Fibroblast of skin of back (primary cell): ENCODE data around the gene HERC3.

Source experiments
- DNase-seq: peaks from one replicate; pipeline ENCODE4 v3.0.0-alpha.2; 2013

HERC3 gene

DNA sequence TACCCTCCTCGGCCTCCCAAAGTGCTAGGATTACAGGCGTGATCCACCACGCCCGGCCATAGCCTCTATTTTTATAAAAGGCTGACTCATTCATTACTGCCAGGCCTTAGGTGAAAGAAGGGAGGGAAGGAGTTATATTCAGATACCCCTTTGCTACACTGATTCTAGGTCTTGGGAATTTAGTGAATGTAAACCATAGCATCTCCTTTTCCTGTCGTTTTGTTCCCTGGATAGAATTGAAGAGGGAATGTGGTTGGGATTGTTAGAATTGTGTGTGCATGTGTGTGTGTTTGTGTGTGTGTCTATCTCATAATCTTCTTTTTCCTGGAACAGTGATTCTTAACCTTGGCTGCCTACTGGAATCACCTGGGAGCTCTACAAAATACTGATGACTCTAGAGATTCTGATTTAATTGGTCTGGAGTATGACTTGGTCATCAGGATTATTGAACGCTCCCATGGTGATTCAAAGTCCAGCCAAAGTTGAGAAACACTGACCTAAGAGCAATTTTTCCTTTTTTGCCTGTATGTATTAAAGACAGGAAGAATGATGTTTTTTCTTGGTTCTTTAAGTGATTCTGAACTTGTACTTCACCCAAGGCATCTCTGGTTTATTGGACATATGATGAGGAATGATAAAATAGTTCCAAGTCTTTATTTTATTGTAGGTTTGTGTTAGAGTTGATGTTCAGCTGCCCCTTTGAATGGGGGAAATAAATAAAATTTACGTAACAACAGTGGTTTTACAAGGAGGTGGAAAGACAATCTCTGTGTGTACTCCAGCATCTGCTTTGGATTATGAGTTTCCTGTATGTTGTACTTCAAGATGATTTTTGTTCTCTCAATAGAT is 68.4 kb downstream of the HERC3 start:
- DNase-seq, result peak; percentile 51

DNA sequence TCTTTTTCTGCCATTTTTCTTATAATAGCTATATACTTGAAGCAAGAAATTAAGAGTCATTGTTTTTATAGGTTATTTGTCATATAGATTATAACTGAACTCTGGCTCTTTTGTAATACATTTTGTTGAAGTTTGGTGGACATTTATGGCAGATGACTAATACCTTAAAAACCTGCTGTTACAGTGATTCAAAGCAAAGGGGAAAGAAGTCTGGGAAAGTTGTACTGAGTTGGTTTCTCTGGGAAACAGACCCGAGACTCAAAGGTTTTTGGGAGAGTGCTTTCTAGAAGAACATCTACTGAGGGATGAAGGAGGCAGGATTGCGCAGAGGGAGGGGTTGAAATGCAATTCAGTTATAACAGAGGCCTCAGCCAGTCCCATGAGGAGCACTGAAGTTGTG is 69.5 kb downstream of the HERC3 start:
- DNase-seq, result peak; percentile 91

DNA sequence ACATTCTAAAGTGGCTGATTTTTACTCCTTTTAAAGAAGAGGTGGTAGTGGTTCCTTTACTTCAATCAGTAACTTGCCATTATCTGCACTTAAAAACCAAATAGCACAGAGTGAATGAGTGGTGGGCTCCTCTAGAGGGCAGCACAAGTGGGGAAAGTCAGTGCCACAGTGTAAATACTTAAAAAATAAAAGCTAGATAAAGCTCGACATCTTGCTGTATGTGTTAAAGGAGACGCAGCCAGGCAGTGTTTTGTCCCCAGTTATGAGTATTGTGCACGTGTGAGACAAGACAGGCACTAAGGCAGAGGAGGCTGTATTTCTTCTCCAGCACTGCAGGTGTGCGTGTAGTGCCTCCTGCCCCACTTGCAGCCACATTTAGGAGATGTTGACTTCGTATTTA is 80.7 kb downstream of the HERC3 start:
- peak; percentile 39 for DNase-seq

DNA sequence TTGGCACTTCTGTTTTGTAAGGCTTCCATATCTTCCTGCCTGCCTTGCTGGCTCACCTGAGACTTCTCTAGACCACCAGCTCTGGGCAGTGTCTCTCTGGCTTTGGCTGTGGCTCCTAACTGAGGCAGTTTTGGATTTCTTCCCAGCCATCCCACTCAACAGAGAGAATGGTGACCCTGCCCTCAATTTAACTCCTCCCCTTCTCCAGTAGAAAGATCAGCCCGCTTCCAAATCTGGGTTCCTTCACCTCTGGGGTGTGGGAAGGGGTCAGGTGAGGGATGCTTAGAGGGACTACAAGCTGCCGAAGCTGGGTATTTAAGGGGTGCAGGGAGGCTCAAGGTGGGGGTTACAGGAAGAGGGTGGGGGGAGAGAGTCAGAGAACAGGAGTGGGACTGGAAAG is 81.6 kb downstream of the HERC3 start:
- no peak for DNase-seq

DNA sequence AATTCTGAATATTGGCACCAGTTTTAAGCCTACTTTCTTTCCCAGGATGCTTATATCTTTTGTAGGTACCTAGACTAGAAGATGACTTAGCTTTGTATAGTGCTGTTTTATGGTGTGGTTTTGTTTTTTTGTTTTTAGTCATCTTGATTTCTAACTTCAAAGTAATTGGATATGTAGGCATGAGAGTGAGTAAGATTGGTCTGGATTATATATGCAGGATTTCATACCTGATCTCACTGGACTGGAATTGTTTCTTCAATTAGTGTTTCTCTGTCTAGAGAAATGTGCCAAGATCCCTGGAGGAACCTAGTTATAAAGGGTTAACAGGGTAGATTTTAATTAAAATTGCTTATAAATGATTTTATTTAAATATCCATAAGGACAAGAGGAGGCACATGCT is 82.3 kb downstream of the HERC3 start:
- peak; percentile 34 for DNase-seq

DNA sequence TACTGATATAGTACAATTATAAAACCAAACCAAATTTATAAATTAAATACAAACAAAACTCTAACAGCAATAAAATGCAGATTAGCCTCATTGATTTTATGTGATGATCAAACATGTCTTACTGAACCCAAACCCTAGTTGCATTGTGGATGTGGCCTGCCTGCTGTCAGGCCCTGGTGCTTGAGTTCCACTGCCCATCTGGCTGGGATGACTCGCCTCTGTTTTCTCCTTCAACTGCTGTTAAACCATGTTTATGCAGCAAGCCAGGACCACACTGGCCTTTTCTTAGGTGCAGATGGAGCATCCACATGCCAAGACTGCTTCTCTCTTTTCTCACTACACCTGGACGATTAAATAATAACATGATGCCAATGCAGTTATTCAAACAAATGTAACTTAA is 82.7 kb downstream of the HERC3 start:
- DNase-seq, result peak; percentile 25

DNA sequence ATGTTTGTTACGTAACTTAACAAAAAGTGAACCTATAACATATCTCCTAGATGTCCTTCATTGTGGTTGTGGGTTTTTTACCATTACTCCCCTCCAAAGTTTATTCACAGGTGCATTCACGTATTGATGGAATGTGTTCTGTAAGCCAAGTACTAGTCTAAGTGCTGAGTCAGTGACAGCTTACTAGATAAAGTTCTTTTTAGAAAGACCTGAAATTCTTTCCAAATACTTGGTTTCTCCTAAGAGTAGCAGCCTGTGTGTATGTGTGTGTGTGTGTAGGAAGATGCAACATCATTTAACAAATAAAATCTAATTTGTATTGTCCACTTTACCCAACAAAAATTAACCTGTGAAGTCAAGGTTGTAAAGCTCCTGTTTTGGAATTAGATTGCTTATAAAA is 83.3 kb downstream of the HERC3 start:
- DNase-seq, result no peak

DNA sequence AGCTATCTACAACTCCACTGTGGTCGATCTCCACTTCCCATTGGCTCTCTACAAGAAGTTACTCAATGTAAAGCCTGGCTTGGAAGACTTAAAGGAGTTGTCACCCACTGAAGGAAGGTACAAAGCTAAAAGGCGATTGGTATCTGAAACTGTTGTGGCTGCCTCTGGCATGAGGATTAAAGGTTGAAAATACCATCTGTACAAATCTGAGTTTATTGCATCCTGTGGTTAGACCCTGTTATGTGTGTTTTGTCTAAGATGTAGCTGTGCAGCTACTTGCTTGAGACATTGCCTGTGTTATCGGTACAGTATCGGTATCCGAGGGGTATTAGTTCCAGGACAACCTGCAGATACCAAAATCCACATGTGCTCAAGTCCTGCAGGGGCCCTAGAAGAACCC is 88.9 kb downstream of the HERC3 start:
- DNase-seq, result no peak

DNA sequence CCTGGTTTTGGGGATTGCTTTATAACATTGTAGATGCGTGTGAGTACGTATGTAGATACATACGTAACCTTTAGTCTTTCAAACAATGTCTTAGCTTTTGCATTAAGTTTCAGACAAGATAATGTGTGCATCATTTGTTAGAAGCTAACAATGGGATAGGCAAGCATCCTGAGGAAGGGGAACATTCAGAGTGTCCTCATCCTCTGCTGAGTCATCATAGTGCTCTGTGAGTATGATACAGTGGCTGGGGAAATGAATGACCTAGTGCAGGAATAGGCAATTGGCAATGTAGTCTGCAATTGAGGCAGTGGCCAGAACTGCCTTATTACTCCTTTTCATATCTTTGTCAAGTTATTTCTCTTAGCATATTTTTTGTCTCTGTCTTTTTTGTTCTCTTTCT is 98.1 kb downstream of the HERC3 start:
- DNase-seq, result peak; percentile 33

DNA sequence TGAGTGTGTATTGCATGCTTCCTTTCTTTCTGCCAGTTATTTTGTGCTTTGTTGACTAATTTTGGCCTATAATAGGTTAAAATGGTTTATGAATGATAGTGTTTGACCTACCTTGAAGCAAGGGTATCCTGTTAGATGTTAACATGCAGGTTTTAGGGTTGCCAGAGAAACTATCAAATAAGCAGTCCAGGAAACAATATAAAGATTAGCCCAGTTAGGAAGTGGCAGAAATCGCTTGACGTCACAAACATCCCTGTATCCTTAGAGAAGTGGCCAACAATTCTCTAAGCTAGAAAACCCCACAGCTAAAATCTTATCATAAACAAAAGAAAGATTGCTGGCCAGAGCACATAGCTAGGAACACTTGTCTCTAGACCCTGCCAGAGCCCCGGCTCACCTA is 101.5 kb downstream of the HERC3 start:
- DNase-seq, result no peak

DNA sequence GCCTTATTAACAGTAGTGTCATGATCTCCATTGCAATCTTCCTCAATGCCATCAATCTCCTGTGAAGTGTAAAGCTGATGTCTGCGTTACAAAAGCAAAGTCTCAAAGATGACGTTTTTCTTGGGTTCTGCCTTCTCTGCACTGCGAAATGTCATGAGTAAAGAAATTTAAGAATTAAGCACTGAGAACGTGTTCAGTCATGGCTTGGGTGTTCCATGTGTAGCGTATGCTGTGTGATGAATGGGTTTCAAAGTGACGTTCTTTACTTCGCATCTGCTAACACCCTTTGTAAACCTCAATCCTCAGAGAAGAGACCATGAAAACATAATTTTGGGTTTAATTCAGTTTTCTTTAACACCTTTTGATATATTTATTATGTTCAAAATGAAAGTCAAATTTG is 104.3 kb downstream of the HERC3 start:
- DNase-seq, result no peak

DNA sequence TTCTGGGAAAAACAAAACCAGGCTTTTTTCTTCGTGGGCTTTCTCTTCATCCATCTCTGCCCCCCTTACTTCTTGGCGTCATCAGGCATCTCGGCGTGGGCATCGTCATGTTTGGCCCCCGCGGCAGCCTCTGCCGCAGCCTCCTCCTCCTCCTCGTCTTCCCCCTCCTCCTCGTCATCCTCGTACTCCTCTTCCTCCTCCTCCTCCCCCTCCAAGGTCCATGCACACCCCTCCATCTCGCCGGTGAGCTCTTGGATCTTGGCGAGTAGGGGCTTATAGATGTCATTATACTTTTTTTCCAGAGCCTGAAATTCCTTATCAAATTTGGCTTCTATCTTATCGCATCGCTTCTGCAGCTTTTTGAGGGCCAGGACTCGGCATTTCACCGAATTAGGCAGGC is 104.9 kb downstream of the HERC3 start:
- DNase-seq, result peak; percentile 20

DNA sequence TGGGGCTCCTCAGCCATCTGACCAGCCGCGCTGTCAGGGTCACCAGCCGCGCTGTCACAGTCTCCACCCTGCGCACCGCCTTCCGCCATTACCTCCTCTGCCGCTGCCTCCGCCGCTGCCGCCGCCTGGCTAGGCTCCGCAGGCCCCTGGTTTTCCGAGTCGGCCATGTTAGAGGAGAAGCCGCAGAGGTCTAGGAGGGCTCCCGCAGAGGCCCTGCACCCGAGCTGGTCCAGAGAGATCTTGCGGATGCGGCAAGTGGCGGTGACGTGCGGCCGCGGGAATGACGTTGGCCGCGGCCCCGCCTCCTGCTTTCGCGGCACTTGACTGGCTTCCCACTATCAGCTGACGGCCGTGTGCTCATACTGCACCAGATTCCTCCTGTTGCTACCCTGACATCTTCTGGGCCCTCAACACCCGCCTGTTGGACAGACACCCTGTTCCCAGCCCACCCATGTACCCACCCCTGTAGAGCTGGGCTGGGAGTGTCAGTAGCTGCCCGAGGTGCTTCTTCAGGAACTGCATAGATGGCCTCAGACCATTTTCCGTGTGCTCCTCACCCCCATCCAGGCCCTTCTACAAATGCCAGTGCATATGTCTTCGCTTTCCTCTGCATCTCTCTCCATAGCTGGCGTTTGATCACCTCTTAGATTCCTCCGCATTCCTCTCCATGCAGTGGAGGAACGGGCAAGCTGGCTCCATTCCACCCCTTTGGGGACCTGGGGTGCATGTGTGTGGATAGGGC is 105.5 kb downstream of the HERC3 start, which contains the start of gene NAP1L5:
Gene NAP1L5, minus strand, starts transcription at position 242 of the 742 bp plus-strand sequence. Its CDS starts 75 bp downstream, at position 167.
- DNase-seq, result peak; percentile 62

DNA sequence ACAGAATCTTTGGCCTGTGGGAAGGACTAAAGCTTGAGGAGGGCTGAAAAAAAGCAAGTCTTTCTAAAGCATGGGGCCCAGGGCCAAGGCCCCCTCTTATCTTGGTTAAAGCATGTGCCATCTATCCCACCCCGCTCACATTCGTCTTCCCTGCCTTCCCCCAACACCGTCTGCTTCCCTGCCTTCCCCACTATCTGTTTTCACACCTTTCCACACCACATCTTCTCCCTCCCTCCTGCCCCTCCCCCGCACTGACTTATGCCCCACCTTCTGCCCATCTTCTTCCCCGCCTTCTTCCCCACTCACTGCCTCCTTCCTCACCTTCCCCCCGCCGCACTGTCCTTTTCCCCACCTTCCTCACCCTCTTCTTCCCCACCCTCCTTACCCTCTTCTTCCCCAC is 106.2 kb downstream of the HERC3 start:
- DNase-seq, result no peak

DNA sequence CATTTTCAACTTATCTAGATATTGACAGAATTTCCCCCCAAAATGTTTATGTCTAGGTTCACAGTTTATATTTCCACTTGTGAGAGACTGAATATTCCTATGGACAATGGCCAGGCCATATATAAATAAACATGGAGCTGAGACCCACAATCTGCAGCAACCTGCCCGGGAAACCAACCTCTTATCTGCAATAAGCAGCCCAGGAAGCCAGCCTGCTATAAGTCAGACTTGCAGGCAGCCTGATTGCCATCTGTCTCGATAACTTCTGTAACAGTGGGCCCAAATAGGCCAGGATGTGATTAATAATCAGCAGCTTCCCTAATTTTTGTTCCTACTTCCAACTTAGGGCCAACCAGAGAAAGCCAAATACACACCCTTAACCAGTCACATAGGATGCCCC is 110.5 kb downstream of the HERC3 start:
- DNase-seq, result no peak

DNA sequence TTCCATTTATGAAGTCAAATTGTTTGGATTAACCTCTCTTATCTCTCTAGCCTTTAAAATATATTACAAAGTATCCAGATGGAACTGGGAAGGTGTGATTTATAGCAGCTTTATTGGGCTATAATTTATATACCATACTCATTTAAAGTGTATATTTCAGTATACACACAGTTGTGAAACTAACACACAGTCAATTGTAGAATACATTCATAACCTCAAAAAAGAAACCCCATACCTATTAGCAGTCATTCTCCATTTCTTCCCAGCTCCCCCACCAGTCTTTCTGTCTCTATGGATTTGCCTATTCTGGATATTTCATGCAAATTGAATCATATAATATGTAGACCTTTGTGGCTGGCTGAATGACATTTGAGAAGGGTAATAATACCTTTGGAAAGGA is 112.9 kb downstream of the HERC3 start:
- no peak for DNase-seq

DNA sequence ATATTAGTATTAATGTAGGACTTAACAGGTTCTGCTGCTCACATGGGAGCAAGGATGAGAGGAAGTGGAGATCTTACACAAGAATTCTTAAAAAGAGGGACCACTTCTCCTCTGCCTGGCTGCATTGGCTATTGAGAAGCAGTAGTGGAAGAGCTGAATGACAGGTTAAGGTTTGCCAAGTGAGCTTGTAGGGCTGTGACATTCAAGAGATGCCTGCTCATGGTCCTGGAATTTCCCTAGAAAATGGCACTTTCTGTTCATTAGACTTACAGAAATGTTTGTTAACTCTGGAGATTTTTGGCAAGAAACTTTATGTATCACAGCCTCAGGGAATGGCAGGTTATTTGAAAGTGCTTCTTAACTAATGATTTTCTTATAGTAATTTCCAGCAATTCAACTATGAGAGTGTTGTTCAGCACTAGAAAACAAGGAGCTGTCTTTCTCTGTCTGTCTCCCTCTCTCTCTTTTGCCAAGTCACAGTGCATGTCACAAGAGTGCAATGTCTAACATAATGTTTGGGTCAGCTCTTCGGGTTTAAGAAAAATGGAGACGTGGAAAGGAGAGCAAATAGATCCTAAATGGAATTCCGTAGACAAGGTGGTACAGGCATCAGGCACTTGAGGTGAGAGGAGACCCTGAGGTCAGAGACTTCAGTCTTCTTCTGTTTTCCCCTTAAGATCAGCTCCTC is 113.7 kb downstream of the HERC3 start:
- peak; percentile 59 for DNase-seq

DNA sequence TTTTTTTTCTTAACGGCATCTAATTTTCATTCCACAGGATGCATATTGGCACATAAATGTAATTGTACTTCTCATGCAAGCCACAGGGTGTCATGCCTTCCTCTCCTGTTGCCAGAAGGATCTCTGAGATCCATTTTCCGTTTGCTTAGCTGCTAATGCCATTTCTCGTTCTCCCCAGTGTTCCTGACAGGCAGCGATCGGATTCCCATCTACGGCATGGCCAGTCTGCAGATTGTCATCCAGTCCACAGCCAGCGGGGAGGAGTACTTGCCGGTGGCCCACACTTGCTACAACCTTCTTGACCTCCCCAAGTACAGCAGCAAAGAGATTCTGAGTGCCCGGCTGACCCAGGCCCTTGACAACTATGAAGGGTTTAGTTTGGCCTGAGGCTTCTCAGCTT is 114.3 kb downstream of the HERC3 start:
- DNase-seq, result peak; percentile 70

DNA sequence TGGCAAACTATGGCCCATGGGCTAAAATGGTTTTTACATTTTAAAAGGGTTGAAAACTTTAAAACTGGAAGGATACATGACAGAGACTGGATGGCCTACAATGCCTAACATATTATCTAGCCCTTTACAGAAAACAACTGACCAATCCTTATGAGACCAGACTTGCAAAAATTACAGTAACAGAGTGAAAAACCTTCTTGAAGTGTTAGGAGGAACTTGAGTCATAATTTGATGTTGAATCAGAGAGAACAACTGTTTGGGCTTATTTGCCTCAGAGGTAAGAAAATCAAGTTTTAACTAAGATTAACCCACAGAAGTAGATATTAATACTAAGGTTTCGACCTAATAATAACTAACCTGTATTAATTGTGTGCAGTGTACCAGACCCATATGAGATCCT is 117.7 kb downstream of the HERC3 start:
- no peak for DNase-seq

DNA sequence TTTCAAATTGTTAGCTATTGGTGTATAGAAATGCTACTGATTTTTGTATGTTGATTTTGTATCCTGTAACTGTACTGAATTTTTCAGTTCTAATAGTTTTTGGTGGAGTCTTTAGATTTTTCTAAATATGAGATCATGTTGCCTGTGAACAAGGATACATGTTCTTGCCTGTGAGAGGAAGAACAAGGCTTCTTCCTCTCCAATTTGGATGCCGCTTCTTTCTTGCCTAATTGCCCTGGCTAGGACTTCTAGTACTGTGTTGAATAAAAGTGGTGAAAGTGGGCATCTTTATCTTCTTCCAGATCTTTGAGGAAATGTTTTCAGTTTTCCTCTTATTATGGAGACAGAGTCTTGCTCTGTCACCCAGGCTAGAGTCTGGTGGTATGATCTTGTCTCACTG is 121.5 kb downstream of the HERC3 start:
- no peak for DNase-seq

DNA sequence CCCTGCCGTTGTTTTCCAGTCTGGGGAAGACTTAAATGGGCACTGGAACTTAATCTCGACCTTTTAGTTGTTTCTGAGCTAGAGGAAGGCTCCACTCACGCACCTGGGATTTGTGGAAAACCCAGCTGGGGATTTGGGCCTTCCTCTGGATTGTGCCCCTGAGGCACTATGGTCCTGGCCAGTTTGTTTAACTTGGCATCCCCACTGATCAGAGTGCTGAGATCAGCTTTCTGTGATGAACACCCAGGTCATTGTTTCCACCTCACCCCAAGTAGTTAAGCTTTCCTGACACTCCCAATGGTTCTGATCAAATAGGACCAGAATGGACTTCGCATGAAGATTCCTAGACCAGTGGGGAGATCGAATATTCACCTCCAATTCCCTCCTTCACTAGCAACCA is 125.8 kb downstream of the HERC3 start:
- no peak for DNase-seq

DNA sequence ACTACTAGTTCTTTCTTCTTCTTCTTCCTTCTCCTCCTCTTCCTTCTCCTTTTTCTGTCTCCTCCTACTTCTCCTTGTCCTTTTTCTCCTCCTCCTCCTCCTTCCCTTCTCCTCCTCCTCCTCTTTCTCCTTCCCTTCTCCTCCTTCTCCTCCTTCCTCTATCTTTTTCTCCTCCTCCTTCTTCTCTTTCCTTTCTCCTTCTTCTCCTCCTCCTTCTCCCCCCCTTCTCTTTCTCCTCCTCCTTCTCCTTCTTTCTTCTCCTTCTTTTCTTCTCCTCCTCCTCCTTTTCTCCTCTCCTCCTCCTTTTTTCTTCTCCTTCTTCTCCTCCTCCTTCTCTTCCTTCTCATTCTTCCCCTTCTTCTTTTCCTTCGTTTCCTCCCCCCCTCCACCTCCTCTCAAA is 127.1 kb downstream of the HERC3 start:
- DNase-seq, result no peak
